Measurements from ENCODE around the gene TMEM123. TPM values are rescaled to one million over a fixed set of nuclear protein-coding genes. Genes with fewer than 3 reads are reported as not detected.

The TMEM123 gene
- total RNA-seq, 1 donor from 2014 or later = 178 TPM

GRCh38 chr11:102472127-102472526, 19.6 kb upstream of the TMEM123 start:
- DNase-seq (ENCODE audit: low read depth, low spot score) = no peak

GRCh38 chr11:102471474-102471873, 18.9 kb upstream of the TMEM123 start:
- no peak for DNase-seq (ENCODE audit: low read depth, low spot score)

GRCh38 chr11:102470251-102470650, 17.7 kb upstream of the TMEM123 start:
- DNase-seq (ENCODE audit: low read depth, low spot score) = no peak

GRCh38 chr11:102469196-102469821, 16.7 kb upstream of the TMEM123 start:
- peak; percentile 19 for DNase-seq (ENCODE audit: low read depth, low spot score)

- no peak for DNase-seq (ENCODE audit: low read depth, low spot score)
These were observed 16.1 kb upstream of the TMEM123 start for GRCh38 chr11:102468616-102469195.

- DNase-seq (ENCODE audit: low read depth, low spot score) = no peak
These were observed 15.5 kb upstream of the TMEM123 start for GRCh38 chr11:102467853-102468580.

- DNase-seq (ENCODE audit: low read depth, low spot score) = no peak
These were observed 14.6 kb upstream of the TMEM123 start for GRCh38 chr11:102467080-102467708.

GRCh38 chr11:102465696-102466095, 13.1 kb upstream of the TMEM123 start:
- no peak for DNase-seq (ENCODE audit: low read depth, low spot score)

- no peak for DNase-seq (ENCODE audit: low read depth, low spot score)
These were observed 12.4 kb upstream of the TMEM123 start for GRCh38 chr11:102464859-102465500.

- DNase-seq (ENCODE audit: low read depth, low spot score) = no peak
These were observed 11.5 kb upstream of the TMEM123 start for GRCh38 chr11:102464037-102464436.

- no peak for DNase-seq (ENCODE audit: low read depth, low spot score)
These were observed 10.0 kb upstream of the TMEM123 start for GRCh38 chr11:102462610-102463009.

- DNase-seq (ENCODE audit: low read depth, low spot score) = no peak
These were observed 6.8 kb upstream of the TMEM123 start for GRCh38 chr11:102459393-102459792.

- DNase-seq (ENCODE audit: low read depth, low spot score) = no peak
These were observed 6.0 kb upstream of the TMEM123 start for GRCh38 chr11:102458548-102458947.

GRCh38 chr11:102457865-102458264, 5.3 kb upstream of the TMEM123 start:
- peak; percentile 20 for DNase-seq (ENCODE audit: low read depth, low spot score)

GRCh38 chr11:102457056-102457677, 4.6 kb upstream of the TMEM123 start:
- DNase-seq (ENCODE audit: low read depth, low spot score) = no peak

- DNase-seq (ENCODE audit: low read depth, low spot score) = no peak
These were observed 3.8 kb upstream of the TMEM123 start for GRCh38 chr11:102456381-102456780.

GRCh38 chr11:102453921-102454320, 1.4 kb upstream of the TMEM123 start:
- DNase-seq (ENCODE audit: low read depth, low spot score) = no peak

GRCh38 chr11:102453302-102453695, 734 bp upstream of the TMEM123 start:
- no peak for DNase-seq (ENCODE audit: low read depth, low spot score)

GRCh38 chr11:102451681-102452460, 694 bp downstream of the TMEM123 start:
- no peak for DNase-seq (ENCODE audit: low read depth, low spot score)

GRCh38 chr11:102451041-102451680, 1.4 kb downstream of the TMEM123 start:
- no peak for DNase-seq (ENCODE audit: low read depth, low spot score)

Measured in pulmonary artery endothelial cell (primary cell).